ENCODE measurements around the gene CUTA.

CUTA gene

GRCh38 chr6:33419580-33420490 is 1.9 kb upstream of the CUTA start, which contains the start of gene SYNGAP1 (continued):
- TF ChIP-seq, protein P1, sequence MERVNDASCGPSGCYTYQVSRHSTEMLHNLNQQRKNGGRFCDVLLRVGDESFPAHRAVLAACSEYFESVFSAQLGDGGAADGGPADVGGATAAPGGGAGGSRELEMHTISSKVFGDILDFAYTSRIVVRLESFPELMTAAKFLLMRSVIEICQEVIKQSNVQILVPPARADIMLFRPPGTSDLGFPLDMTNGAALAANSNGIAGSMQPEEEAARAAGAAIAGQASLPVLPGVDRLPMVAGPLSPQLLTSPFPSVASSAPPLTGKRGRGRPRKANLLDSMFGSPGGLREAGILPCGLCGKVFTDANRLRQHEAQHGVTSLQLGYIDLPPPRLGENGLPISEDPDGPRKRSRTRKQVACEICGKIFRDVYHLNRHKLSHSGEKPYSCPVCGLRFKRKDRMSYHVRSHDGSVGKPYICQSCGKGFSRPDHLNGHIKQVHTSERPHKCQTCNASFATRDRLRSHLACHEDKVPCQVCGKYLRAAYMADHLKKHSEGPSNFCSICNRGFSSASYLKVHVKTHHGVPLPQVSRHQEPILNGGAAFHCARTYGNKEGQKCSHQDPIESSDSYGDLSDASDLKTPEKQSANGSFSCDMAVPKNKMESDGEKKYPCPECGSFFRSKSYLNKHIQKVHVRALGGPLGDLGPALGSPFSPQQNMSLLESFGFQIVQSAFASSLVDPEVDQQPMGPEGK (tag by site-specific recombination; IDR thresholded peaks at IDR 0.05), result no peak; the same call in 1 of the 2 replicates
- no peak for TF ChIP-seq YY2 (tag by site-specific recombination; IDR thresholded peaks at IDR 0.05)
- no peak for TF ChIP-seq ZNF610 (tag by site-specific recombination; IDR thresholded peaks at IDR 0.05; ENCODE audit: borderline replicate concordance)
- TF ChIP-seq ZNF621 (tag by site-specific recombination; IDR thresholded peaks at IDR 0.05), result no peak
- TF ChIP-seq OVOL3 (tag by site-specific recombination; IDR thresholded peaks at IDR 0.05), result no peak
- TF ChIP-seq ZFHX2 (tag by site-specific recombination; conservative IDR thresholded peaks at IDR 0.05), result peak; percentile 40
- peak; percentile 53 for TF ChIP-seq ZNF596 (tag by site-specific recombination; IDR thresholded peaks at IDR 0.05)
- TF ChIP-seq PRDM1 (tag by site-specific recombination; IDR thresholded peaks at IDR 0.05), result 0 out of 2 replicates have a peak, but pooled peaks have one; percentile 24
- no peak for TF ChIP-seq ZNF704 (tag by site-specific recombination; IDR thresholded peaks at IDR 0.05)
- no peak for TF ChIP-seq ZNF785 (tag by site-specific recombination; IDR thresholded peaks at IDR 0.05)
- no peak for TF ChIP-seq ZBTB44 (tag by site-specific recombination; IDR thresholded peaks at IDR 0.05)
- TF ChIP-seq, protein P2, sequence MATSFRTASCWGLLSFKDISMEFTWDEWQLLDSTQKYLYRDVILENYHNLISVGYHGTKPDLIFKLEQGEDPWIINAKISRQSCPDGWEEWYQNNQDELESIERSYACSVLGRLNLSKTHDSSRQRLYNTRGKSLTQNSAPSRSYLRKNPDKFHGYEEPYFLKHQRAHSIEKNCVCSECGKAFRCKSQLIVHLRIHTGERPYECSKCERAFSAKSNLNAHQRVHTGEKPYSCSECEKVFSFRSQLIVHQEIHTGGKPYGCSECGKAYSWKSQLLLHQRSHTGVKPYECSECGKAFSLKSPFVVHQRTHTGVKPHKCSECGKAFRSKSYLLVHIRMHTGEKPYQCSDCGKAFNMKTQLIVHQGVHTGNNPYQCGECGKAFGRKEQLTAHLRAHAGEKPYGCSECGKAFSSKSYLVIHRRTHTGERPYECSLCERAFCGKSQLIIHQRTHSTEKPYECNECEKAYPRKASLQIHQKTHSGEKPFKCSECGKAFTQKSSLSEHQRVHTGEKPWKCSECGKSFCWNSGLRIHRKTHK (tag by site-specific recombination; IDR thresholded peaks at IDR 0.05), result no peak
- TF ChIP-seq SP7 (tag by site-specific recombination; IDR thresholded peaks at IDR 0.05), result no peak

GRCh38 chr6:33418690-33419291 is 884 bp upstream of the CUTA start:
- Histone ChIP-seq H3K36me3 (ENCODE audit: control insufficient read depth in 2 of 2, insufficient read depth in 1 of 2, low read length in 2 of 2) (peaks cover 0 to 27% of the 10 kb centered on the region in 2 experiments; a peak in 1 of 3 replicates), H3K27ac (ENCODE audit: extremely low read depth, low read depth, low read length) (peak overlapping the region; percentile 42; the same call in 1 of the 2 replicates), H3K9me3 (ENCODE audit: control insufficient read depth, insufficient read depth, low read depth, low read length) (no peaks in the 10 kb centered on the region), H3K4me1 (ENCODE audit: control insufficient read depth, insufficient read depth, low read length) (no peaks in the 10 kb centered on the region), H3K4me3 (ENCODE audit: low read depth, low read length) (peak overlapping the region; percentile 46)
- ChIA-PET CTCF (interaction anchor here (0.6 to 2.2 kb wide), 13 partner anchors 9 to 1277 kb away, joined by 3 to 13 read pairs (median 5); partner anchors contain the start of genes B3GALT4 and BAK1), POLR2A (interaction anchor here (0.5 to 3.4 kb wide), 13 partner anchors 9 to 796 kb away, joined by 3 to 16 read pairs (median 6); partner anchors contain the start of genes B3GALT4, PHF1, RPS18 and VPS52)
- 0 out of 2 replicates have a peak, but pooled peaks have one; percentile 19 for TF ChIP-seq ZBTB20 (tag by site-specific recombination; IDR thresholded peaks at IDR 0.05)
- no peak for TF ChIP-seq ZNF664 (tag by site-specific recombination; IDR thresholded peaks at IDR 0.05)
- no peak for TF ChIP-seq ZNF549 (tag by site-specific recombination; IDR thresholded peaks at IDR 0.05)
- TF ChIP-seq, protein P3, sequence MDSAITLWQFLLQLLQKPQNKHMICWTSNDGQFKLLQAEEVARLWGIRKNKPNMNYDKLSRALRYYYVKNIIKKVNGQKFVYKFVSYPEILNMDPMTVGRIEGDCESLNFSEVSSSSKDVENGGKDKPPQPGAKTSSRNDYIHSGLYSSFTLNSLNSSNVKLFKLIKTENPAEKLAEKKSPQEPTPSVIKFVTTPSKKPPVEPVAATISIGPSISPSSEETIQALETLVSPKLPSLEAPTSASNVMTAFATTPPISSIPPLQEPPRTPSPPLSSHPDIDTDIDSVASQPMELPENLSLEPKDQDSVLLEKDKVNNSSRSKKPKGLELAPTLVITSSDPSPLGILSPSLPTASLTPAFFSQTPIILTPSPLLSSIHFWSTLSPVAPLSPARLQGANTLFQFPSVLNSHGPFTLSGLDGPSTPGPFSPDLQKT (IDR thresholded peaks at IDR 0.05; ENCODE audit: borderline replicate concordance, low read depth, low read length), result no peak
- TF ChIP-seq ZBTB6 (tag by site-specific recombination; IDR thresholded peaks at IDR 0.05), result no peak
- TF ChIP-seq PBX3 (CRISPR knock-in tag; IDR thresholded peaks at IDR 0.05), result no peak
- no peak for TF ChIP-seq ZNF24 (tag by site-specific recombination; IDR thresholded peaks at IDR 0.05)
- no peak for TF ChIP-seq MYNN (tag by site-specific recombination; IDR thresholded peaks at IDR 0.05; ENCODE audit: borderline replicate concordance)
- TF ChIP-seq ZNF335 (tag by site-specific recombination; conservative IDR thresholded peaks at IDR 0.05), result peak; percentile 7
- no peak for TF ChIP-seq ZNF48 (tag by site-specific recombination; IDR thresholded peaks at IDR 0.05)
- no peak for TF ChIP-seq ZNF555 (tag by site-specific recombination; conservative IDR thresholded peaks at IDR 0.05)

All from HEK293 (cell line).